ENCODE measurements around the gene PACSIN2.

PACSIN2 gene

DNA sequence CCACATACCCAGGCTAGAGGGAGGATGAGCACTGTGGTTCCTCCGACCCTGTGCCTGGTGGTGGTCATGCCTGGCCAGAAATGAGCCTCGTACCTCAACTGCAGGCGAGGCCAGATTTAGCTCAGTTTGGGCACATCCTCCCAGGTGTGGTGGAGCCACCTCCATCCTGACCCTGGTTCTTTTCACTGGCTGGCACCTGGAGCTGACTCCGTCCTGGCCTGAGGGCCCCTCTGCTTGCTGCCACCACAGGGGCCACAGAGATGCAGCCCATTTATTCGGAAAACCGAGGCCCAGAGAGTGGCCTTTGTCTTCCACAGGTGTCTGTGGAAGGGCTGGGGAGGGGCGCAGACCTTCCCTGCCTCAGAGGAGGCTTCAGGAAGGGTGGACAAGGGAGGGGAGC is 148.8 kb downstream of the PACSIN2 start:
- no peak for DNase-seq

GRCh38 chr22:42865536-42865935 is 149.4 kb downstream of the PACSIN2 start:
- no peak for DNase-seq

- DNase-seq, result no peak
Observed at GRCh38 chr22:42863349-42863961, 151.5 kb downstream of the PACSIN2 start.

DNA sequence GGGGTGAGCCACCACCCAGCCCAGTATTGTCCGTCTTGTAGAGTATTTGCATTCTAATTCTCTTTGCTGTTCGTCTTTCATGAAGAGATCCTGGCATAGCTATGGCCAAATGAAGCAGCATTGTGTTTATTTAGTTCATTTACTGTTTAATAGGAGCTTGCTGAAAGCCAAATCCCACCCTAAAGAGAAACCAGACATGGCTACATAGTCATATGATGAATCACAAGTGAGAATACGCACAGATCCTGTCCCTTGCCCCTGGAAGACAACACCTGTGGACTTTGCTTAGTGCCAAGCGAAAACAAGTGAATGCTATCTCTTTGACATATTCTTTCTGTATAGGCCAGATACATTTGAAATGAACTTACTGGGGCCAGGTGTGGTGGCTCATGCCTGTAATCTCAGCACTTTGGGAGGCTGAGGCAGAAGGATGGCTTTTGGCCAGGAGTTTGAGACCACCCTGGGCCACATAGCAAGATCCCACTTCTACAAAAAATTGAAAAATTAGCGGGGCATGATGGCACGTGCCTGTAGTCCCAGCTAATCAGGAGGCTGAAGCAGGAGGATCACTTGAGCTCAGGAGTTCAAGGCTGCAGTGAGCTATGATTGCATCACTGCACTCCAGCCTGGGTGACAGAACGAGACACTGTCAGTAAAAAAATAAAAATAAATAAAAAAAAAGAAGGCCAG is 152.8 kb downstream of the PACSIN2 start:
- no peak for DNase-seq

DNA sequence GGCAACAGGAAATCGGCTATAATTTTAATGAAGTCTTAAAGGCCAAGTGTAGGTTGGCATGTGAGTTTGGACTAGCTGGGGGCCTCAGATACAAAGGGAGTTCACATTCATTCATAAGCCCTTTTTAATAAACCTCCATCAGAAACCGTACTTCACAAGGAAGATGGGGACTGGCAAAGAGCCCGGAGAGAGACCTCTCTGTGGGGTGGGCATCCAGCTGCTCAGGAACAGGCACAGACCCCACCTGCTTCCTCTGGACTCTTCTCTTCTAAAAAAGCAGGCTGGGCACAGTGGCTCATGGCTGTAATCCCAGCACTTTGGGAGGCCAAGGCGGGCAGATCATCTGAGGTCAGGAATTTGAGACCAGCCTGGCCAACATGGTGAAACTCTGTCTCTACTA is 154.0 kb downstream of the PACSIN2 start:
- peak in 2 of 51 donors; percentile 24 to 25 for DNase-seq

GRCh38 chr22:42857845-42858481 is 157.0 kb downstream of the PACSIN2 start:
- DNase-seq, result peak in 1 of 51 donors; percentile 7

DNA sequence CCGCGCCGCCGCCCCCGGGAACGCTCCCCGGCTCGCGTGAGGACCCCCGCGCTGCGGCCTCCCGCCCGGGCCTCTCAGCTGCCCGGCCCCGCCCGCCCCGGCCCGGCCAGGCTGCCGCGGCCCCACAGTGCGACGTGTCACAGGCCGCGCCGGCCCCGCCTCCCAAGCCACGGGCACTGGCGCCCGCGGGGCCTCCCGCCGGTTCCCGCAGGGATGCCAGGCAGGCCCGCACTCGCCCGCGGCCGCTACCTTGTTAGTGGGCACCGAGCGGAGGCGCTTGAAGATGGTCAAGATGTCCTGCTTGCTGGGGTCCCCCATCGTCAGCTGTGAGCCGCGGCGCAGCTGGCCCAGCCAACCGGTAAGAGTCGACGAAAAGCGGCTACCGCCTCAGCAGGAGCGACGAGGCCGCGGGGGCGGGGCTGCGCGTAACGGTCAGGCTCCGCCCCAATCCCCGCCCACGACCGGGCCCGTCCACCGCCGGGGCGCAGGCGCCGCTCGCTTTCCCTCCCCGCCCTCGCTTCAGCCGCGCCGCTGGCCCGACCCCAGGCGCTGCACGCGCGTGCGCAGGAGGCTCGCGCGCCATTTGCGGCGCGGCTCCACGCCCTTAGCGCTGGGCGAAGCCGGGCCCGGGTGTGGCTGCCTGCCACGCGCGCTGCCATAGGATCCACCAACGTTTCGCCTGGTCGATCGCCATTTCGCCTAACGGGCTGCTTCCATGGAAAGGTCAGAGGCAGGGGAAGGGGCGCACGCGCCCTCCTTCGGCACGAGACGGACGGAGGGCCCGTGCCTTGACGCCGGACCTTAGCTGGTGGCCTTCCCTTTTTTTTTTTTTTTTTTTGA is 157.9 kb downstream of the PACSIN2 start, which contains the start of gene ARFGAP3:
Gene ARFGAP3, minus strand, starts transcription at position 409 of the 840 bp plus-strand sequence. Its CDS starts 91 bp downstream, at position 318.
- peak; percentile 29 to 97 (median 89) for DNase-seq

GRCh38 chr22:42856179-42856864 is 158.6 kb downstream of the PACSIN2 start:
- DNase-seq, result peak in 23 of 51 donors; percentile 12 to 65 (median 36)

GRCh38 chr22:42855721-42856120 is 159.2 kb downstream of the PACSIN2 start:
- no peak for DNase-seq

DNA sequence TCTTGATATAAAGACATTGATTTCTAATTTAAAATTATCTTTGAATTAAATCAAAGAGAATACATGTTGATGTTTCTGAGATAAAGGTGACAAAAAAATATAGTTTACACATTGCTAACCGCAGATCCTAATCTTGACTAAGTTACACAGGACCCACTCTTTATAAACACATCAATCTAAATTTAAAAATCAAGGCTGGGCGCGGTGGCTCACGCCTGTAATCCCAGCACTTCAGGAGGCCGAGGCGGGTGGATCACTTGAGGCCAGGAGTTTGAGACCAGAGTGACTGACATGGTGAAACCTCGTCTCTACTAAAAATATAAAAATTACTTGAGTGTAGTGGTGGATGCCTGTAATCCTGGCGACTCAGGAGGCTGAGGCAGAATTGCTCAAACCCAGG is 159.7 kb downstream of the PACSIN2 start:
- no peak for DNase-seq

GRCh38 chr22:42848941-42849550 is 165.9 kb downstream of the PACSIN2 start:
- no peak for DNase-seq

GRCh38 chr22:42847110-42847509 is 167.8 kb downstream of the PACSIN2 start:
- no peak for DNase-seq

- no peak for DNase-seq
Observed at GRCh38 chr22:42844756-42845155, 170.2 kb downstream of the PACSIN2 start.

DNA sequence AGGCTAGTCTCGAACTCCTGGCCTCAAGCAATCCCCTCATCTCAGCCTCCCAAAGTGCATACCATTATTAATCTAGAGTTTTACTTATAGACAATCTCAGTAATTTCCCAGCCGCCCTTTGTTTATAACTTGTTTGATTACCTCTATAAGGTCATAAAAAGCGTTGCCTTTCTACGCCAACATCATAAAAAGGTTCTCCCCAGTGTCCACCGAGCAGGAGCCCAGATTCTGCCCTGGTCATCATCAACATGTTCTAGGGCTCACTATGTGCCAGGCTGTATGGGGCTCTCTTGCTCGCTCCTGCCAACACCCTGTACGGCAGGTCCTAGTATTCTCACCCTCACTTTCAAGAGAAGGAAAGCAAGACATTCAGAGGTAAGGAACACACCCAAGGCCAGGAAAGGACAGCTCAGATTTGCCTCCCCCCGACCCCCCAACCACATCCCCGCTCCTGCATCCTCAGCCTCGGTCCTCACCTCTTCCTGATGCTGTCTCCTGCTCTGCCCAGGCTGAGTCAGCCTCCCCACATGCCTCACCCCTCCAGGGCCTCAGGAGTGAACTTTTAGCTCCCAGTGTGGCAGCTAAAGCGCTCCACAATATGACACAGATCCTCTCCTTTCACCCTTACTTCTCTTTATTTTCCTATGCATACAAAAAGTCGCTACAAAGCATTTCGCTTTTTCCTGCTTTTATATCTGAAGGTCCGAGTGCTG is 172.1 kb downstream of the PACSIN2 start:
- no peak for DNase-seq

DNA sequence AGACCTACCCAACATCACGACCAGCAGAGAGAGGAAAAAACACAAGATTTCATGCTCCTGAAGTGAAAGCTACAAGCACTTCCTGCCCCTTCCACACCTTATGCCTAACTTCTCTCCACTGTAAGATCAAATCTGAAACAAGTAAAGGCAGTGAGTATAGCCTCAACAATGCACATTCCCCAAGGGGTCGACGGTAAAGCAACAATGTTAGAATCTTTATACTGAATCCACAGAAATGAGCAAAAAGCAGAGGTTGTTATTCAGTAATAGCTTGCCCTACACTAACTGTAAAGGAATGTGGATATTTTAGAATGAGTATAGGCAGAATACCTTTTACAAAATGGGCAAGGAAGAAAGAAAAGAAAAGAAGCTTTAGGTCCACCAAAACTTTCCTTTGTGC is 173.5 kb downstream of the PACSIN2 start:
- no peak for DNase-seq

GRCh38 chr22:42837556-42837955 is 177.4 kb downstream of the PACSIN2 start:
- no peak for DNase-seq

GRCh38 chr22:42836026-42836425 is 178.9 kb downstream of the PACSIN2 start:
- no peak for DNase-seq

DNA sequence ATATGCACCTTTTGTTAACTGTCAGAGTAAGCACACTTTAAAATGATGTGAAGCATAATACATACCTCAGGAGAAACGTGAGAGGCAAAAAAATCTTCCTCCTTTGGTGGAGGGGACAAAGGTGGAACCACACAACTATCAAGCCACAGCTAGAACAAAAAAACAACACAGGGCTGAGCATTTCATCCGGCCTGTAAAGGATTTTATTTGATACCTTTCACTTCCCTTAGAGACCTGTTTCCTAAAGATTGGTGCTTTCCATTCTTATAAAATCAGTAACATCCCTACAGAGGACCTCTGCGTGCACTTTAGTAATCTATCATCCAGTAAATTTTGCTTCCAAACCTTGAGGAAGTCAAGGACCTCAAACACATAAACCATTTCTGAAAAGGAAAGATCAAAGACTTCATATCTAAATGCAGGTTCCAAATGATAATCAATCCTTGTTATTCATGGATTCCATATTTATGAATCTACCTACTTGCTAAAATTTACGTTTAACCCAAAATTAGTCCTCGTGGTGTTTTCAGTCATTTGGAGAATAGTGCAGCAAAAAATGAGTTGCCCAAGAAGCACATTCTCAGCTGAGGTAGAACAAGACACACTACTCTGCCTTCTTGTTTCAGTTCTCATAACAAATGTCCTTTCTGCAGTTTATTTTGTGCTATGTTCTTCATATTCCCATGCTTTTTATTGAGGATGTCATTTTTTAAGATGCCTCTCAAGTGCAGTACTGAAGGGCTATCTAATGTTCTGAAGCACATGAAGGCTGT is 180.6 kb downstream of the PACSIN2 start:
- no peak for DNase-seq

GRCh38 chr22:42833104-42833503 is 181.8 kb downstream of the PACSIN2 start:
- no peak for DNase-seq
